ENCODE measurements around the gene TGFB2.

GRCh38 chr1:218480137-218480536, 135.0 kb downstream of the TGFB2 start:
- no peak for TF ChIP-seq CTCF (IDR thresholded peaks at IDR 0.05; ENCODE audit: poor library complexity)
- no peak for TF ChIP-seq EZH2phosphoT487 (IDR thresholded peaks at IDR 0.05; ENCODE audit: low read depth, severe bottlenecking, unreplicated experiment)
